ENCODE measurements around the gene THSD7A.

The THSD7A gene

GRCh38 chr7:11831156-11831735 is 752 bp downstream of the THSD7A start:
- ChIA-PET POLR2A (interaction anchor here (0.6 kb wide), 1 partner anchor 764 kb away, joined by 4 read pairs; no protein-coding TSS in a partner anchor), CTCF (interaction anchor here (1.3 kb wide), 2 partner anchors 14 to 414 kb away, joined by 3 read pairs; no protein-coding TSS in a partner anchor)
- peak in 1 of 3 donors; percentile 38 for DNase-seq
- Histone ChIP-seq H3K27ac (ENCODE audit: insufficient read depth in 1 of 2, low read depth in 1 of 2, low read length in 2 of 2, poor library complexity in 1 of 2, severe bottlenecking in 2 of 2) (no peak overlapping the region), H3K27me3 (replicated peaks in 2 of 5; ENCODE audit: control insufficient read depth in 4 of 5, insufficient read depth in 5 of 5, low read length in 4 of 5) (peaks cover 0 to 11% (median 0%) of the 10 kb centered on the region in 5 experiments), H3K4me3 (ENCODE audit: control insufficient read depth in 1 of 7, extremely low read depth in 1 of 7, insufficient read depth in 4 of 7, low read depth in 2 of 7, low read length in 6 of 7) (peak overlapping the region; percentile 58 to 95 (median 81)), H3K4me1 (ENCODE audit: control extremely low read depth in 1 of 4, control insufficient read depth in 4 of 4, insufficient read depth in 4 of 4, low read length in 3 of 4) (peaks cover 18 to 28% (median 23%) of the 10 kb centered on the region in 4 experiments), H3K9me3 (ENCODE audit: control extremely low read depth in 1 of 5, control insufficient read depth in 4 of 5, insufficient read depth in 2 of 5, low read depth in 1 of 5, low read length in 4 of 5) (no peaks in the 10 kb centered on the region), H3K36me3 (ENCODE audit: control insufficient read depth in 4 of 4, insufficient read depth in 4 of 4, low read length in 3 of 4) (no peaks in the 10 kb centered on the region)
- WGBS (ENCODE audit: insufficient coverage), result 2% methylated on average over 6 of the region's 8 CpGs

DNA sequence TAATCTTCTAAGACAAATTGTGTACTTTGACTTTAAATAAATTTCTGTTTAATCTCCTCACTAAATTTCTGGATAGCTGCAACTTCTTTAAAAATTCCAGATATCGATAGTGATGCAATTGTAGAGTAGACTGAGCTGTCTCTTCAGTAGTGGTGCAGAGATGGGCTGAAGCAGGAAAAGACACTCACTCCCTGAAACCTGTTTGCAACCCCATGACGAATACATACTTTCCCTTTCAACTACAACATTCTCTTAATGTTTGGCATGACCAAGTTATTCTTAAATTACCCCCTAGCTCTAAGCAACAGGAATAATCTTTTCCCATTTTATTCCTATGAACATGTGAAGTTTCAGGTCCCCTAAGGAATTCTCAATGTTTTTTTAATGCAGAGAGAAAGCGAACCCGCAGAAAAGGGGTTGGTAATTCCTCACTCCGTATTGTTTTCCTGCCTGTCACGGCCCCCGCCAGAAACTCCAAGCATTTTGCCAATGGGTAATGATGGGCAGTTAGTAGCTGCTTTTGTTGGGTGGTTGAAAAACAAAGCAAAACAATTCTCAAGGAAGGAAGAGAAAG is 1.3 kb downstream of the THSD7A start:
- peak overlapping the region in 6 of 7 experiments; percentile 64 to 95 (median 82) for H3K4me3 ChIP-seq (ENCODE audit: control insufficient read depth in 1 of 7, extremely low read depth in 1 of 7, insufficient read depth in 4 of 7, low read depth in 2 of 7, low read length in 6 of 7)
- H3K27me3 ChIP-seq (replicated peaks in 2 of 5; ENCODE audit: control insufficient read depth in 4 of 5, insufficient read depth in 5 of 5, low read length in 4 of 5), result peaks cover 0 to 11% (median 0%) of the 10 kb centered on the region in 5 experiments
- POLR2A ChIA-PET, result interaction anchor here (0.6 kb wide), 1 partner anchor 764 kb away, joined by 4 read pairs; no protein-coding TSS in a partner anchor
- DNase-seq, result peak in 2 of 3 donors; percentile 21 to 36
- no peaks in the 10 kb centered on the region for H3K36me3 ChIP-seq (ENCODE audit: control insufficient read depth in 4 of 4, insufficient read depth in 4 of 4, low read length in 3 of 4)
- H3K9me3 ChIP-seq (ENCODE audit: control extremely low read depth in 1 of 5, control insufficient read depth in 4 of 5, insufficient read depth in 2 of 5, low read depth in 1 of 5, low read length in 4 of 5), result no peaks in the 10 kb centered on the region
- WGBS (ENCODE audit: insufficient coverage), result 2% methylated on average over 6 of the region's 7 CpGs
- H3K27ac ChIP-seq (ENCODE audit: insufficient read depth in 1 of 2, low read depth in 1 of 2, low read length in 2 of 2, poor library complexity in 1 of 2, severe bottlenecking in 2 of 2), result no peak overlapping the region
- peaks cover 18 to 28% (median 23%) of the 10 kb centered on the region in 4 experiments for H3K4me1 ChIP-seq (ENCODE audit: control extremely low read depth in 1 of 4, control insufficient read depth in 4 of 4, insufficient read depth in 4 of 4, low read length in 3 of 4)
- CTCF ChIA-PET, result interaction anchor here (1.3 to 2.0 kb wide), 2 partner anchors 8 to 13 kb away, joined by 3 to 5 read pairs; no protein-coding TSS in a partner anchor

- Histone ChIP-seq H3K4me3 (ENCODE audit: control insufficient read depth in 1 of 7, extremely low read depth in 1 of 7, insufficient read depth in 4 of 7, low read depth in 2 of 7, low read length in 6 of 7) (no peak overlapping the region), H3K27me3 (replicated peaks in 2 of 5; ENCODE audit: control insufficient read depth in 4 of 5, insufficient read depth in 5 of 5, low read length in 4 of 5) (peaks cover 0 to 11% (median 0%) of the 10 kb centered on the region in 5 experiments), H3K4me1 (ENCODE audit: control extremely low read depth in 1 of 4, control insufficient read depth in 4 of 4, insufficient read depth in 4 of 4, low read length in 3 of 4) (peaks cover 18 to 28% (median 23%) of the 10 kb centered on the region in 4 experiments), H3K27ac (ENCODE audit: insufficient read depth in 1 of 2, low read depth in 1 of 2, low read length in 2 of 2, poor library complexity in 1 of 2, severe bottlenecking in 2 of 2) (no peak overlapping the region), H3K36me3 (ENCODE audit: control insufficient read depth in 4 of 4, insufficient read depth in 4 of 4, low read length in 3 of 4) (no peaks in the 10 kb centered on the region), H3K9me3 (ENCODE audit: control extremely low read depth in 1 of 5, control insufficient read depth in 4 of 5, insufficient read depth in 2 of 5, low read depth in 1 of 5, low read length in 4 of 5) (no peaks in the 10 kb centered on the region)
- no peak for DNase-seq
- CTCF ChIA-PET, result interaction anchor here (0.6 to 2.0 kb wide), 3 partner anchors 9 to 656 kb away, joined by 3 to 5 read pairs (median 4); no protein-coding TSS in a partner anchor
- POLR2A ChIA-PET, result no interaction called here
These were observed 2.0 kb downstream of the THSD7A start for GRCh38 chr7:11829954-11830353.

- DNase-seq, result no peak
- POLR2A ChIA-PET, result no interaction called here
- H3K36me3 ChIP-seq (ENCODE audit: control insufficient read depth in 4 of 4, insufficient read depth in 4 of 4, low read length in 3 of 4), result no peaks in the 10 kb centered on the region
- H3K9me3 ChIP-seq (ENCODE audit: control extremely low read depth in 1 of 5, control insufficient read depth in 4 of 5, insufficient read depth in 2 of 5, low read depth in 1 of 5, low read length in 4 of 5), result no peaks in the 10 kb centered on the region
- over 99% methylated on average over 9 of the region's 11 CpGs for WGBS (ENCODE audit: insufficient coverage)
- H3K27ac ChIP-seq (ENCODE audit: insufficient read depth in 1 of 2, low read depth in 1 of 2, low read length in 2 of 2, poor library complexity in 1 of 2, severe bottlenecking in 2 of 2), result no peak overlapping the region
- CTCF ChIA-PET, result no interaction called here
- H3K4me1 ChIP-seq (ENCODE audit: control extremely low read depth in 1 of 4, control insufficient read depth in 4 of 4, insufficient read depth in 4 of 4, low read length in 3 of 4), result no peaks in the 10 kb centered on the region
- no peak overlapping the region for H3K4me3 ChIP-seq (ENCODE audit: control insufficient read depth in 1 of 7, extremely low read depth in 1 of 7, insufficient read depth in 4 of 7, low read depth in 2 of 7, low read length in 6 of 7)
- H3K27me3 ChIP-seq (replicated peaks in 2 of 5; ENCODE audit: control insufficient read depth in 4 of 5, insufficient read depth in 5 of 5, low read length in 4 of 5), result no peaks in the 10 kb centered on the region
These were observed 12.1 kb downstream of the THSD7A start for GRCh38 chr7:11819947-11820346.

GRCh38 chr7:11819271-11819670 is 12.7 kb downstream of the THSD7A start:
- H3K9me3 ChIP-seq (ENCODE audit: control extremely low read depth in 1 of 5, control insufficient read depth in 4 of 5, insufficient read depth in 2 of 5, low read depth in 1 of 5, low read length in 4 of 5), result no peaks in the 10 kb centered on the region
- ChIA-PET POLR2A (no interaction called here), CTCF (no interaction called here)
- no peaks in the 10 kb centered on the region for H3K4me1 ChIP-seq (ENCODE audit: control extremely low read depth in 1 of 4, control insufficient read depth in 4 of 4, insufficient read depth in 4 of 4, low read length in 3 of 4)
- no peaks in the 10 kb centered on the region for H3K36me3 ChIP-seq (ENCODE audit: control insufficient read depth in 4 of 4, insufficient read depth in 4 of 4, low read length in 3 of 4)
- H3K27ac ChIP-seq (ENCODE audit: insufficient read depth in 1 of 2, low read depth in 1 of 2, low read length in 2 of 2, poor library complexity in 1 of 2, severe bottlenecking in 2 of 2), result no peak overlapping the region
- DNase-seq, result no peak
- H3K27me3 ChIP-seq (replicated peaks in 2 of 5; ENCODE audit: control insufficient read depth in 4 of 5, insufficient read depth in 5 of 5, low read length in 4 of 5), result no peaks in the 10 kb centered on the region
- 100% methylated on average over 2 of the region's 5 CpGs for WGBS (ENCODE audit: insufficient coverage)
- no peak overlapping the region for H3K4me3 ChIP-seq (ENCODE audit: control insufficient read depth in 1 of 7, extremely low read depth in 1 of 7, insufficient read depth in 4 of 7, low read depth in 2 of 7, low read length in 6 of 7)

- Histone ChIP-seq H3K9me3 (ENCODE audit: control extremely low read depth in 1 of 5, control insufficient read depth in 4 of 5, insufficient read depth in 2 of 5, low read depth in 1 of 5, low read length in 4 of 5) (no peaks in the 10 kb centered on the region), H3K27me3 (replicated peaks in 2 of 5; ENCODE audit: control insufficient read depth in 4 of 5, insufficient read depth in 5 of 5, low read length in 4 of 5) (no peaks in the 10 kb centered on the region), H3K36me3 (ENCODE audit: control insufficient read depth in 4 of 4, insufficient read depth in 4 of 4, low read length in 3 of 4) (no peaks in the 10 kb centered on the region), H3K4me1 (ENCODE audit: control extremely low read depth in 1 of 4, control insufficient read depth in 4 of 4, insufficient read depth in 4 of 4, low read length in 3 of 4) (no peaks in the 10 kb centered on the region), H3K27ac (ENCODE audit: insufficient read depth in 1 of 2, low read depth in 1 of 2, low read length in 2 of 2, poor library complexity in 1 of 2, severe bottlenecking in 2 of 2) (no peak overlapping the region), H3K4me3 (ENCODE audit: control insufficient read depth in 1 of 7, extremely low read depth in 1 of 7, insufficient read depth in 4 of 7, low read depth in 2 of 7, low read length in 6 of 7) (no peak overlapping the region)
- ChIA-PET POLR2A (no interaction called here), CTCF (no interaction called here)
- WGBS (ENCODE audit: insufficient coverage), result 95% methylated on average over 3 of the region's 4 CpGs
- no peak for DNase-seq
These were observed 13.7 kb downstream of the THSD7A start for GRCh38 chr7:11818281-11818680.

GRCh38 chr7:11817111-11817740 is 14.8 kb downstream of the THSD7A start:
- no peak for DNase-seq
- ChIA-PET POLR2A (no interaction called here), CTCF (interaction anchor here (1.1 to 1.3 kb wide), 2 partner anchors 10 to 13 kb away, joined by 3 read pairs; no protein-coding TSS in a partner anchor)
- 60% methylated on average over 3 of the region's 4 CpGs for WGBS (ENCODE audit: insufficient coverage)
- no peak overlapping the region for H3K27ac ChIP-seq (ENCODE audit: insufficient read depth in 1 of 2, low read depth in 1 of 2, low read length in 2 of 2, poor library complexity in 1 of 2, severe bottlenecking in 2 of 2)
- no peak overlapping the region for H3K4me3 ChIP-seq (ENCODE audit: control insufficient read depth in 1 of 7, extremely low read depth in 1 of 7, insufficient read depth in 4 of 7, low read depth in 2 of 7, low read length in 6 of 7)
- H3K27me3 ChIP-seq (replicated peaks in 2 of 5; ENCODE audit: control insufficient read depth in 4 of 5, insufficient read depth in 5 of 5, low read length in 4 of 5), result no peaks in the 10 kb centered on the region
- no peaks in the 10 kb centered on the region for H3K4me1 ChIP-seq (ENCODE audit: control extremely low read depth in 1 of 4, control insufficient read depth in 4 of 4, insufficient read depth in 4 of 4, low read length in 3 of 4)
- H3K9me3 ChIP-seq (ENCODE audit: control extremely low read depth in 1 of 5, control insufficient read depth in 4 of 5, insufficient read depth in 2 of 5, low read depth in 1 of 5, low read length in 4 of 5), result no peaks in the 10 kb centered on the region
- no peaks in the 10 kb centered on the region for H3K36me3 ChIP-seq (ENCODE audit: control insufficient read depth in 4 of 4, insufficient read depth in 4 of 4, low read length in 3 of 4)

Data from common myeloid progenitor, CD34-positive (primary cell).